ENCODE results near the gene CLMP. TPM values are rescaled to one million over a fixed set of nuclear protein-coding genes. Genes with fewer than 3 reads are reported as not detected.

Gene CLMP
- total and polyA plus RNA-seq, 9 of the 15 experiments (the other 6 are each of a cell fraction or from before 2014, with no cell fraction given): 0.02 to 0.15 (median 0.03) TPM; not detected in 6

- TF ChIP-seq ELK1 (CRISPR knock-in tag; IDR thresholded peaks at IDR 0.05) (no peak), ZNF124 (CRISPR knock-in tag; IDR thresholded peaks at IDR 0.05) (no peak), POLR2G (IDR thresholded peaks at IDR 0.05; ENCODE audit: low read depth, low read length) (peak; percentile 84), ZNF589 (CRISPR knock-in tag; IDR thresholded peaks at IDR 0.05; ENCODE audit: low read depth) (no peak; the same call in 1 of the 2 replicates), ELF1 (tag; IDR thresholded peaks at IDR 0.05) (peak; percentile 93), DDX20 (tag; IDR thresholded peaks at IDR 0.05; ENCODE audit: low read depth) (no peak), SP1 (CRISPR knock-in tag; IDR thresholded peaks at IDR 0.05) (peak; percentile 76), MYC (IDR thresholded peaks at IDR 0.05; ENCODE audit: low read depth, low read length) (peak; percentile 52), MYC (CRISPR knock-in tag; IDR thresholded peaks at IDR 0.05; ENCODE audit: borderline replicate concordance, low read depth) (0 out of 2 replicates have a peak, but pooled peaks have one; percentile 32), NCOA2 (IDR thresholded peaks at IDR 0.05; ENCODE audit: partially characterized antibody in 2 of 2) (no peak), CHD1 (IDR thresholded peaks at IDR 0.05; ENCODE audit: low read length) (no peak), MBD2 (IDR thresholded peaks at IDR 0.05; ENCODE audit: borderline replicate concordance, low read depth) (peak; percentile 53; the same call in 1 of the 2 replicates), SIRT6 (IDR thresholded peaks at IDR 0.05; ENCODE audit: low read depth, low read length) (no peak), ZBTB2 (IDR thresholded peaks at IDR 0.05) (peak; percentile 95), FIP1L1 (IDR thresholded peaks at IDR 0.05; ENCODE audit: low read depth, low read length, poor library complexity, severe bottlenecking) (peak; percentile 36), MLLT1 (IDR thresholded peaks at IDR 0.05) (0 out of 4 replicates have a peak, but pooled peaks have one; percentile 13 to 42), NFYB (IDR thresholded peaks at IDR 0.05; ENCODE audit: extremely low read depth, insufficient read length) (peak; percentile 27), ZNF239 (CRISPR knock-in tag; IDR thresholded peaks at IDR 0.05) (no peak), ARID2 (IDR thresholded peaks at IDR 0.05) (no peak), USF2 (CRISPR knock-in tag; IDR thresholded peaks at IDR 0.05) (no peak), TEAD1 (CRISPR knock-in tag; IDR thresholded peaks at IDR 0.05) (peak in 1 of 2 experiments; percentile 65; a peak in 1 of 4 replicates), POU5F1 (IDR thresholded peaks at IDR 0.05; ENCODE audit: borderline replicate concordance, low read depth, low read length, partially characterized antibody) (no peak), SRSF1 (IDR thresholded peaks at IDR 0.05; ENCODE audit: low read depth, low read length) (no peak), ZNF431 (CRISPR knock-in tag; IDR thresholded peaks at IDR 0.05) (no peak)
Observed at GRCh38 chr11:123062158-123062891, 132.7 kb downstream of the CLMP start (continued).

Measured in K562 (cell line).